PC-3 (cell line): ENCODE measurements around the gene FILIP1L. TPM values are rescaled to one million over a fixed set of nuclear protein-coding genes. Genes with fewer than 3 reads are reported as not detected.
"Not testable (repeated sequence)": the region's sequence is repeated elsewhere in the genome, so short reads cannot be mapped to it uniquely, and the experiment has no call there.

Experiments used
- ATAC-seq: fragments of 200-7000 bp; cut with Tn5 transposase; 2 replicates; pipeline ENCODE4 v1.9.1; 2020; ENCODE audit warnings: mild to moderate bottlenecking, moderate library complexity
- BruUV-seq: library from RNA; stranded (reverse); fragments of 400-500 nt; replicated peaks from 2 replicates; lab custom pipeline; 2021; lab: Mats Ljungman, UMichigan
- CTCF ChIA-PET: fragments of 300-600 bp; sonication (Branson Sonifier 250); formaldehyde crosslinking; loops from one replicate; lab custom pipeline; 2022; ENCODE audit warnings: antibody characterized with exemption; lab: Charles Lee
- POLR2A ChIA-PET: fragments of 300-600 bp; sonication (Branson Sonifier 250); formaldehyde crosslinking; loops from one replicate; lab custom pipeline; 2022; ENCODE audit warnings: antibody characterized with exemption; ENCODE audit not compliant: unreplicated experiment; lab: Charles Lee
- DNase-seq: peaks from one replicate; pipeline ENCODE4 v3.0.0-alpha.2; 2015
- H2AFZ ChIP-seq: fragments of 300-600 bp; sonication (generic); 2 replicates; pipeline ENCODE4 v1.6.0; 2016; ENCODE audit warnings: antibody characterized with exemption, low read length
- H3F3A ChIP-seq: fragments of 300-600 bp; sonication (generic); one replicate; pipeline ENCODE4 v1.6.0; 2017; ENCODE audit warnings: antibody characterized with exemption, low read length, control low read depth, mild to moderate bottlenecking; ENCODE audit not compliant: unreplicated experiment
- H3K27ac ChIP-seq: fragments of 300-600 bp; sonication (generic); 2 replicates; pipeline ENCODE4 v1.5.1; 2016; ENCODE audit warnings: mild to moderate bottlenecking, low read length
- H3K27me3 ChIP-seq: fragments of 300-600 bp; sonication (generic); 2 replicates; pipeline ENCODE4 v1.6.1; 2016; ENCODE audit warnings: low read length, mixed read lengths
- H3K36me3 ChIP-seq: fragments of 300-600 bp; sonication (generic); 2 replicates; pipeline ENCODE4 v1.6.1; 2016; ENCODE audit warnings: low read depth, mixed run types, low read length, mixed read lengths
- H3K4me1 ChIP-seq: fragments of 300-600 bp; sonication (generic); 2 replicates; pipeline ENCODE4 v1.5.1; 2016; ENCODE audit warnings: low read length; ENCODE audit not compliant: insufficient read depth
- H3K4me2 ChIP-seq: fragments of 300-600 bp; sonication (generic); 2 replicates; pipeline ENCODE4 v1.6.0; 2016; ENCODE audit warnings: low read length
- H3K4me3 ChIP-seq: fragments of 300-600 bp; sonication (generic); 2 replicates; pipeline ENCODE4 v1.5.1; 2016; ENCODE audit warnings: mild to moderate bottlenecking, low read length, mixed read lengths
- H3K79me2 ChIP-seq: fragments of 300-600 bp; sonication (generic); 2 replicates; pipeline ENCODE4 v1.6.1; 2017; ENCODE audit warnings: low read length, mixed read lengths
- H3K9ac ChIP-seq: fragments of 300-600 bp; sonication (generic); 2 replicates; pipeline ENCODE4 v1.6.0; 2016; ENCODE audit warnings: mild to moderate bottlenecking, low read length
- H3K9me2 ChIP-seq: fragments of 300-600 bp; sonication (generic); replicated peaks from 2 replicates; pipeline ENCODE4 v1.6.1; 2016; ENCODE audit warnings: mixed run types, low read length, mixed read lengths
- H3K9me3 ChIP-seq: fragments of 300-600 bp; sonication (generic); 2 replicates; pipeline ENCODE4 v1.6.1; 2016; ENCODE audit warnings: low read length, mixed read lengths
- H4K20me1 ChIP-seq: fragments of 300-600 bp; sonication (generic); 2 replicates; pipeline ENCODE4 v1.6.1; 2016; ENCODE audit warnings: low read length, mixed read lengths
- CTCF ChIP-seq: fragments of 300-600 bp; sonication (generic); conservative IDR thresholded peaks from 2 replicates; pipeline ENCODE4 v1.5.1; 2017; ENCODE audit warnings: antibody characterized with exemption, low read depth, mild to moderate bottlenecking, low read length
- EZH2 ChIP-seq: fragments of 300-600 bp; sonication (generic); IDR thresholded peaks from one replicate; pipeline ENCODE4 v1.6.1; 2017; ENCODE audit warnings: antibody characterized with exemption, mild to moderate bottlenecking, low read length; ENCODE audit not compliant: unreplicated experiment
- EZH2phosphoT487 ChIP-seq: fragments of 300-600 bp; sonication (generic); IDR thresholded peaks from 2 replicates; pipeline ENCODE4 v1.6.1; 2018; ENCODE audit warnings: mild to moderate bottlenecking, antibody characterized with exemption, low read length, borderline replicate concordance
- intact Hi-C: fragments of 100-400 bp; cut with micrococcal nuclease; formaldehyde crosslinking; loops from 2 replicates; pipeline ENCODE4 v1.9.0; 2023
- total RNA-seq: library from RNA; depleted of rRNA; stranded (reverse); fragments of >200 nt; gene quantifications from 2 replicates; pipeline ENCODE4 v1.2.3, GENCODE V29; 2014

Gene FILIP1L
- total RNA-seq, 1 experiment from 2014 or later: not detected

- H3K4me2 ChIP-seq: no peak overlapping the region
- H3K27me3 ChIP-seq: no peaks in the 10 kb centered on the region
- no peak overlapping the region for H2AFZ ChIP-seq
- ATAC-seq: no peak
- no peak for DNase-seq
- no peaks in the 10 kb centered on the region for H3K9me3 ChIP-seq
- TF ChIP-seq EZH2 (no peak), CTCF (no peak), EZH2phosphoT487 (no peak)
- no peak overlapping the region for H3K4me3 ChIP-seq
- intact Hi-C loops: no loop called here
- ChIA-PET POLR2A (no interaction called here), CTCF (no interaction called here)
- H3K9ac ChIP-seq: no peak overlapping the region
- no TSS peak for BruUV-seq
- no peak overlapping the region for H3K27ac ChIP-seq
- peaks cover 2% of the 10 kb centered on the region; the same call in 1 of the 2 replicates for H3K4me1 ChIP-seq
- H4K20me1 ChIP-seq: no peaks in the 10 kb centered on the region
- H3K9me2 ChIP-seq: no peaks in the 10 kb centered on the region
- no peaks in the 10 kb centered on the region for H3F3A ChIP-seq
- no peaks in the 10 kb centered on the region for H3K79me2 ChIP-seq
- no peaks in the 10 kb centered on the region for H3K36me3 ChIP-seq
Measured at GRCh38 chr3:100053951-100054620, 60.2 kb downstream of the FILIP1L start.

- H3F3A ChIP-seq, H3K4me3 ChIP-seq, intact Hi-C loops, DNase-seq, H3K9me3 ChIP-seq, H3K36me3 ChIP-seq, H4K20me1 ChIP-seq, H3K4me2 ChIP-seq, H3K27me3 ChIP-seq, BruUV-seq, H3K27ac ChIP-seq, POLR2A ChIA-PET, H2AFZ ChIP-seq, H3K9ac ChIP-seq, H3K9me2 ChIP-seq, ATAC-seq, H3K79me2 ChIP-seq: not testable (repeated sequence)
- peaks cover 24% of the 10 kb centered on the region for H3K4me1 ChIP-seq
- CTCF ChIA-PET: interaction anchor here (0.6 kb wide), 1 partner anchor 133 kb away, joined by 3 read pairs; no protein-coding TSS in a partner anchor
Measured at GRCh38 chr3:100051513-100051912, 62.8 kb downstream of the FILIP1L start.

- Histone ChIP-seq H3K79me2 (peaks cover 25% of the 10 kb centered on the region), H2AFZ (no peak overlapping the region), H3K4me1 (peaks cover 42% of the 10 kb centered on the region), H3K36me3 (no peaks in the 10 kb centered on the region), H4K20me1 (no peaks in the 10 kb centered on the region), H3K27me3 (no peaks in the 10 kb centered on the region), H3K4me3 (peak overlapping the region; percentile 39), H3K9me2 (no peaks in the 10 kb centered on the region), H3K9ac (peak overlapping the region; percentile 45), H3F3A (peaks cover 7% of the 10 kb centered on the region), H3K9me3 (no peaks in the 10 kb centered on the region), H3K27ac (peak overlapping the region; percentile 86), H3K4me2 (peak overlapping the region; percentile 70)
- POLR2A ChIA-PET: interaction anchor here (0.7 kb wide), 1 partner anchor 157 kb away, joined by 4 read pairs; no protein-coding TSS in a partner anchor
- intact Hi-C loops: no loop called here
- ATAC-seq (no peak), DNase-seq (no peak)
- CTCF ChIA-PET: interaction anchor here (1.1 to 1.6 kb wide), 2 partner anchors 21 to 205 kb away, joined by 5 to 13 read pairs; no protein-coding TSS in a partner anchor
- BruUV-seq: no TSS peak
- TF ChIP-seq EZH2 (no peak), CTCF (no peak), EZH2phosphoT487 (no peak)
Measured at GRCh38 chr3:100048248-100048647, 66.1 kb downstream of the FILIP1L start.
